Lung microvascular endothelial cell (primary cell): Measurements from ENCODE around the gene TFEB. TPM values are rescaled to one million over a fixed set of nuclear protein-coding genes. Genes with fewer than 3 reads are reported as not detected.
A peak's percentile ranks its signal among the peaks of the same experiment; 100 is the strongest.

Source experiments
- DNase-seq, 2 donors: peaks; one replicate each; pipeline versions ENCODE4 v3.0.0 to v3.0.0-alpha.2; 2010; ENCODE audit warnings: low read depth in 2 of 2
- total RNA-seq: library from RNA; depleted of rRNA; stranded (reverse); fragments of >200 nt; gene quantifications from 2 replicates; pipeline ENCODE4 v1.2.1, GENCODE V29; 2014

TFEB gene
- total RNA-seq, 1 donor from 2014 or later: 6.0 TPM

GRCh38 chr6:41653691-41654090 lies 81.7 kb downstream of the TFEB start:
- no peak for DNase-seq

DNA sequence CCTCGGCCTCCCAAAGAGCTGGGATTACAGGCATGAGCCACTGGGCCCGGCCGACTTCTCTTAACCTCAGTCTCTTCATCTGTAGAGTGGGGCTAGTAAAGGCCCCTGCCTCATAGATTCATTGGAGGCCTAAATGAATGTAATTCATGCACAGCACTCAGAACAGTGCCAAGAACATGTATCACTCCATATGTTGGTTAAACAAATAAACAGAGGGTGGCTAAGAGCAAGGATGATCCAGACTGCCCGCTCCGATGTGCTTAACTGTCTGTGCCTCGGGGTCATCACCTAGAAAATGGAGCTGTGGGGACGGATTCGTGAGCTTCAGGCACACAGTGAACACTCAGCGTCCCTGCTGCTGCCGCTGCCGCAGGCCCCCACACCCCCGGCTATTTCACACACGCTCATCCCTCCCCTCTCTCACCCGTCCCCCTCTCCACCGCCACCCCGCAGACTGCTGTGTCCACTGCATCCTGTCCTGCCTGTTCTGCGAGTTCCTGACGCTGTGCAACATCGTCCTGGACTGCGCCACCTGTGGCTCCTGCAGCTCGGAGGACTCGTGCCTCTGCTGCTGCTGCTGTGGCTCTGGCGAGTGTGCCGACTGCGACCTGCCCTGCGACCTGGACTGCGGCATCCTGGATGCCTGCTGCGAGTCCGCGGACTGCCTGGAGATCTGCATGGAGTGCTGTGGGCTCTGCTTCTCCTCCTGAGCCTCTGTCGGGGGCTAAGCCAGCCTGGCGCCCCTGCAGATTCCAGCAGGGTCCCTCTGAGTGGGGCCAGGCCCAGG lies 82.3 kb downstream of the TFEB start:
- peak in 1 of 2 donors; percentile 15 for DNase-seq

GRCh38 chr6:41651962-41652657 lies 83.3 kb downstream of the TFEB start:
- DNase-seq: no peak

- DNase-seq: no peak
Measured at GRCh38 chr6:41651246-41651961, 84.0 kb downstream of the TFEB start.

- no peak for DNase-seq
Measured at GRCh38 chr6:41650120-41650519, 85.3 kb downstream of the TFEB start.

GRCh38 chr6:41649596-41649995 lies 85.8 kb downstream of the TFEB start:
- DNase-seq: no peak

GRCh38 chr6:41648921-41649320 lies 86.5 kb downstream of the TFEB start:
- no peak for DNase-seq

DNA sequence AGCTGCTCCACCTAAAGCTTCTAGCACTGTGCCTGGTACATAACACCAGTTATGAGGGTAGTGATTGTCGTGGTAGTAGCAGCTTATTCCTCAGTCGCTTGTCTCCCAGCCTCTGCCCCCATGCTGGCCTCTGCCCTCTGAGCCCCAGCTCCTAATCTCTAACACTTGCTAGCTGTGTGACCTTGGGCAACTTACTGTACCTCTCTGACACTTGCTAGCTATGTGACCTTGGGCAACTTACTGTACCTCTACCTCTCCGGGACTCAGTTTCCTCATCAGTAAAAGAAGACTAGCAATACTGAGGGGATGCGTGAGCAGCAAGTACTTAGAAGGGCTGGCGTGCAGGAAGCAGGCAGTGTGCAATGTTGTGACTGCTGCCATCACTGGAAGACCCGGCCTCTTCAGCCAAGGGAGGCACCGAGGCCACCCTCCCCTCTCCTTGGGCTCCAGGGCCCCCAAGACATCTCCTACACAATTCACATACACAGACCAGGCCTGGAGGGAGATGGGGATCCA lies 87.3 kb downstream of the TFEB start:
- DNase-seq: no peak

DNA sequence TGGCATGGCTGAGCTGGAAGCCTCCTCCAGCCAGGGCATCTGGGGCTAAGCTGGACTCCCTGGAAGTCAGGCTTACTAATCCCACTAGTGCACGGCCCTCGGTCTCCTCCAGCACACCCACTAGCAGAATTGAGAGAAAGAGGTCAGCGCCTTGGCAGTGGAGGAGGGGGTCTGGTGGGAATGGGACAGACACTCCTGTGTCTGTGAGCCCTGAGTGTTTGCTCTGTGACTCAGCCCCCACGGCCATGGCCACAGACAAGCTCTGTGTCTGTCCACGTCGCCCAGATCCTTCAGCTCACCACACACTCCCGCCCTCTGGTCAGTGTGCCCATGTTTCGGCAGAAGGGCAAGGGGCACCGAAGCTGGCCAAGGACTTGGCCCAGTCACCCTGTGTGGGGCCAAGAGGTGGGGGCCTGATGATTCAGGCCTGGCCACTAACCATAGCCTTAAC lies 88.3 kb downstream of the TFEB start:
- DNase-seq: no peak

GRCh38 chr6:41646026-41646795 lies 89.2 kb downstream of the TFEB start:
- no peak for DNase-seq

DNA sequence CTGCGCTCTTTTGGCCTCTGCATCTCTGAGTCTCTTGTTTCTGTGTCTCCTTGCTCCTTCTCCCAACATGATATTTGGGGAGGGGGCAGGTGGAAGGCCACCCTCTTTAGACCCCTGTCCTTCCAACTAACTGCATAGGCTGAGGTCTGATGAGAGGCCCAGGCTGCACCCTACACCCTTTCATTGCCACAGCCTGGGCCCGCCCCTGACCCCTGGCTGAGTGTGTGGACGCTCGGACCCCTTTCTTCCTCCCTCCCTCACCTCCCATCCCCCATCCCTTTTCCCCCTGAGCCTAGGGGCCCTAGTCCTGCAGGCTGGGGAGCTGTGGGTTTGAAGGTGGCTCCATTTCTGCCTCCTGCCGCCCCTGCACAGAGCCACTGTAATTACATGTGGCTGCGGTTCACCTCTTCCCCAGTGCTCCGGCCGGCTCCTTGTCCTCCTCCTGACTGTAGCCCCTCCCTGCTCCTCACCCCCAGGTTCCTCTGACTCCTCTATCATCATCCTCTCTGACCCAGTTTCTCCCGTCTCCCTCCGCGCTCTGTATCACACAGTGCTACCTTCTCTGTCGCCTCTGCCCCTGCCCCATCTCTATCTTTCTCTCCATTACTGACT lies 90.3 kb downstream of the TFEB start:
- DNase-seq: no peak

GRCh38 chr6:41644297-41644879 lies 91.0 kb downstream of the TFEB start:
- DNase-seq: no peak

DNA sequence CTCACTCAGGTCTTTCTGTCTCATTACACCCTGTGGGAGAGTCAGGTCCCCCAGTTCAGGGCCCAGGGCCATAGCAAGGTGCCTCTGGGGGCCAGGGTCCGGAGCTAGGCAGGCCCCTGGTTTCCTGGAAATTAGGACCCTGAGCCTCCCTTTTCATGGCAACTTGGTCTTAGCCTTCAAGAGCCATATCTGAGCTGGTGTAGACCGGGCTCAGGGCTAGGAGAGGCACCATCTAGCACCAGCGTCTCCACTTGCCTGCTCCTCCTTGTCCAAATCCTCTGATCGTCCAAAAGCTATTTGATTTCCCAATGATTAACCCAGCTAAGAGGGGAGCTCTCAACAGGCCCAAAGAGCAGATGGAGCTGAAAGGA lies 91.5 kb downstream of the TFEB start:
- DNase-seq: no peak

- peak in 1 of 2 donors; percentile 32 for DNase-seq
Measured at GRCh38 chr6:41642960-41643898, 92.2 kb downstream of the TFEB start.

- DNase-seq: no peak
Measured at GRCh38 chr6:41642090-41642959, 93.1 kb downstream of the TFEB start.

DNA sequence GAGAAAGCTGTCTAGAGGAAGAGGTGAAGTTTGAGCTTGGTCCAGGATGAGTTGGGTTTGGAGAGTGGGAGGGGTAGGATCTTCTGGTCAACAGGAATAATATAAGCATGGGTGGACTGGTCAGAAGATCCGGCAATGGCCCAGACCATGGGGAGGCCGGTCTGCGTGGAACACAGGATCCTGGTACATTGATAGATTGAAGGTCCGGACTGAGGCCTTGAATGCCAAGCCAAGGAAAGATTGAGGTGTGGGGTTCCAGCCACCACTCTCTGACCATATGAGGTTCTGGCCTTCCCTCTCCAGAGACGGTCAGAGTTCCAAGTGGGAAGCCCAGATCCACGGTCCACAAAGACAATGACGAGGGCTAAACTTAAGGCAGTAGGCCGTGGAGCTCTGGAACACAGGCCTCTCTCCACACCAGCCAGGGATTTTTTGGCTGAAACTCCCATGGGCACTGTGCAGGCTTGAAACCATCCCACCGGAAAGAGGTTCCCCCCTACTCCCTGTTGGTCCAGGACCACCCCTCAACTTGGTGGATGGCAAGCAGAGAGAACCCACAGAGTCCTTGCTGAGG lies 94.0 kb downstream of the TFEB start:
- no peak for DNase-seq

DNA sequence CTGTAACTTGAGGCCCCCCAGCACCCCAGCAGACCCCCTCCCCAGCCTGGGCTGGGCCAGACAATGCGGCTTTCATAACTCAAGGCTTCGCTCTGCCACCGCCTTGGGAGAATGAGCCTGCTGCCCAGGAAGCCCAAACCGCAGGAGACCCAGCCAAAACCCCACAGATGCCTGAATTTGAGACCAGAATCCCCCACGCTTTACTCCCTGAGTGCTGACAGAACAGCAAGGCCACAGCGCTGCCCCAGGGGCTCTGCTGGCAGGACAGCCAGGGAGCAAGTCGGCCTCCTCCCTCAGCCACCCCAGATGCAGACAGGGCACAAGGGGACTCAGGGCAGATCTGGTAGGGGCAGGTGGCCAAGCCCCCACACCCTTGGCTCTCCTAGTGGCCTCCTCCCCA lies 95.0 kb downstream of the TFEB start:
- no peak for DNase-seq

- no peak for DNase-seq
Measured at GRCh38 chr6:41639809-41640371, 95.5 kb downstream of the TFEB start.
